RCC 7860 (cell line): ENCODE measurements around the gene FMN2.
A peak's percentile ranks its signal among the peaks of the same experiment; 100 is the strongest.

ENCODE experiments used
- DNase-seq: peaks from one replicate; pipeline ENCODE4 v3.0.0-alpha.2; 2015; ENCODE audit warnings: low spot score
- FAIRE-seq: peaks from 2 replicates; lab custom pipeline; 2012; peaks lifted over from hg19 to GRCh38; lab: Jason Lieb, UNC

FMN2 gene

GRCh38 chr1:240511789-240512188 is 420.1 kb downstream of the FMN2 start:
- FAIRE-seq (no peak), DNase-seq (no peak)

GRCh38 chr1:240515505-240515904 is 423.8 kb downstream of the FMN2 start:
- peak; percentile 80 for FAIRE-seq
- DNase-seq = peak; percentile 60

- DNase-seq = peak; percentile 46
- peak; percentile 82 for FAIRE-seq
Measured at GRCh38 chr1:240516069-240516468, 424.4 kb downstream of the FMN2 start.

GRCh38 chr1:240517891-240518290 is 426.2 kb downstream of the FMN2 start:
- FAIRE-seq = no peak
- DNase-seq = no peak

- FAIRE-seq (no peak), DNase-seq (no peak)
Measured at GRCh38 chr1:240522122-240522822, 430.6 kb downstream of the FMN2 start.

- no peak for FAIRE-seq
- DNase-seq = no peak
Measured at GRCh38 chr1:240524356-240525069, 432.8 kb downstream of the FMN2 start.
